LHCN-M2 (cell line): Measurements from ENCODE around the gene PKNOX2. TPM values are rescaled to one million over a fixed set of nuclear protein-coding genes. Genes with fewer than 3 reads are reported as not detected.

ENCODE experiments used
- DNase-seq: peaks from one replicate; pipeline ENCODE4 v3.0.0-alpha.2; 2012; ENCODE audit warnings: low read depth
- total RNA-seq: library from RNA; depleted of rRNA; stranded (reverse); fragments of >200 nt; gene quantifications from 2 replicates; pipeline ENCODE4 v1.2.3, GENCODE V29; 2014

Gene PKNOX2
- total RNA-seq, 1 experiment from 2014 or later, result 14.6 TPM

DNA sequence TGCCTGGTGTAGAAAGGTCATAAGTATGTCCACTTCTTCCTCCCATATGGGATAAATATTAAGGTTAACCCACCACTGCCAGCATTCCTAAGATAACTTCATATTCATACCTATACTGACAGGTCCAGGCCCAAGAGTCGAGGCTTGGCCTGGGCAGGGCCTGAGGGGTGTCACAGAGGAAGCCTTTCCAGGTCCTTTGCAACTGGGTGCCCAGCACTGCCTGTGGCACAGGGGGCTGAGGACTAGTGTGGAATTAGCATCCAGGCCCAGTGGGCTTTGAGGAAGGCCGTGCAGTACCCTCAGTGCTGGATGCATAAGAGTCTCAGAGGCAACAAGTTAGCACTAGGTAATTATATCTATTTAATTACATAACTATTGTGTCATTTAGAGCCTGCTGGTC lies 65.4 kb downstream of the PKNOX2 start:
- no peak for DNase-seq

DNA sequence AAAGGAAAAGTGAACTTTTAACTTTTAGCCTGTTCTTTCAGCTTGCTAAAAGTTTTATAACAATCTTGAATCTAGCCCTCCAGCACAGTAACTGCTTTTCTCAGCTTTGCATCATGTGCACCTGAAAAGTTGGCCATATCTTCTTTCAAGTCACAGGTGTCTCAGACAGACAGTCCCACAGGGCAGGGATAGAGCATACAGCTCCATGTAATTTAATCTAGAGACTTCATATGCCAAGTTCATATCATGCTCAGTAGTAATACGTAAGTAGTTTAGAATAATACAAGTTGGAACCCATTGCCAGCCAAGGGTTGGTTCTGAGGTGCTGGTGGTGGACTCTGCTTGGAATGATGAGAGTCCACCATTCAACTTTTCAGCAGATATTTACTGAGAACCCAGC lies 68.6 kb downstream of the PKNOX2 start:
- no peak for DNase-seq

GRCh38 chr11:125233736-125234275 lies 69.3 kb downstream of the PKNOX2 start:
- no peak for DNase-seq

- no peak for DNase-seq
These were observed 70.5 kb downstream of the PKNOX2 start for GRCh38 chr11:125235071-125235471.

DNA sequence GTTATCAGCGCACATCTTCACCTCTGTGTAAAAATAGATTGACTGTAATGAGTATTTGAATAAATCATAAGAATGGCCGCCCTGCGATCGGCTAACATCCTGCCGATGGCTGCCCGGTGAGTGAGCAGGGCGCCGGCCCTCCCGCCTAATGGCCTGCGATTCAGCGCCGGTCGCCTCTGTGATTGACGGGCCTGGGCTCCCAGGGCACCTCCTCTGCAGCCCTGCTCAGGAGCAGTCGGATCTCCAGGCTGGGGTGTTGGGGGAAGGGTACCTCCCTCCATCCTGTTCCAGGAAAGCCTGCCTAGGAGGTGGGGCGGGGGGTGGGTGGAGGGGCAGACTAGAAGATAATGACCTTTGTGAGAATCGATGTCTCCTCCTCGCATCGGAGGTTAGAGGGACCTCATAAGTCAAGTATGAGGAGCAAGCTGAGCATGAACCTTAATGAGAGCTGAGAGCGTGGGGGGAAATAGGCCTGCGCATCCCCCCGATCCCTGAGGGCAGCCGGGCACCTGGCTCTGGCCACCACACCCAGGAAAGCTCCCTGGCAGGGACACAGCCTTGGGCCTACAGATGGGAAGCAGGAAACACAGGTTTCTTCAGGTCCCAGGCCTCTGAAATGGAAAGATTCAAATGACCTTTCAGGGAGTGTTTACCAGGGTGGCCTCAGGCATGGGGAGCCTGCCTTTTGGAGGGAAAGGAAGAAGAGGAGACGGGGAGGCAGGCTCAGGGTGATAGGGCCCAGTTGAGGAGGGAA lies 71.7 kb downstream of the PKNOX2 start:
- DNase-seq, result no peak

GRCh38 chr11:125239585-125240560 lies 75.3 kb downstream of the PKNOX2 start:
- DNase-seq, result no peak

DNA sequence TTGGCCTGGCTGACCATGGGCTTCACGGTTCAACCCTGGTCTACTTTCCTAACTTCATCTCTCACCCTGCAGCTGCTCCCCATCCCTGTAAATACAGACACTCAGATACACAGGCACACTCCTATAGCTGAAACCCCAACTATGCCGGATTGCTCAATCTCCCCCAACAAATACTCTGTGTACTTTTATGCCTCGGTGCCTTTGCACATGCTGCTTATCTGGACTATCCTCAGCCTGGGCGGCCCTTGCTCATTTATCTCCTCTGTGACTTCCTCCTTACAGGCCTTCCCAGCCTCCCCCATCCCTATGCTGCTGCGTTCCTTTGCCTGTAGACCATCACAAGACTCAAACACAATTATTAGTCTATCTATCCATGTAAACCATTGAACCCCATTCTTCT lies 76.6 kb downstream of the PKNOX2 start:
- DNase-seq, result peak; percentile 9

DNA sequence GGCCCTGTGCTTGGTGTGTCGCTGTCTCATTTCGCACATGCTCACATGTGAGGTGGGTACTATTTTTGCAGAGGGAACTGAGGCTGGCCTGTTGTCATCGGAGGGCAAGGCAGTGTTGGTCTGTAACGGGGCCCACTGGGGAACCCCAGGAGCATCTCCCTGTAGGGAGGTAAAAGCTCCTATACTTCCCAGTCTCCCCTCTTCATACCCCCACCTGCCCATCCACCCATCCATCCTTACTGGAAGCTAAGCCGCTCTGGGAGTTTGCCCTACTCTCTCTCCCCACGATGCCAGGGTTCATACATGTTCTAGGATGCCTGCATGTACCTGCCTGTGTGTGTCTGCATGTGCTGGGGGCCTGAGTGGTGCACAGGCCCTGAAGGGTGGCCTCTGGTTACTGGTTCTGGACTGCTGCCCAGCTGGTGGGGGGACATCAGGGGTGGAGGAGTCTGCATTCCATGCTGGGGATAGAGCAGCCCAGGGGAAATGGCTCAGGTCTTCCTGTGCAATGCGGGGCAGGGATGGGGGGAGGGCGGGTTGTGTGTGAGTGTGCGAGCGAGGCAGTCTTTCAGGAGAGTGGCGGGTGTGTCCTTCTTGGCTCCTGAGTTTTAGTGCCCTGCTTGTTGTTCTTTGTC lies 77.7 kb downstream of the PKNOX2 start:
- no peak for DNase-seq

GRCh38 chr11:125244166-125244565 lies 79.6 kb downstream of the PKNOX2 start:
- no peak for DNase-seq

DNA sequence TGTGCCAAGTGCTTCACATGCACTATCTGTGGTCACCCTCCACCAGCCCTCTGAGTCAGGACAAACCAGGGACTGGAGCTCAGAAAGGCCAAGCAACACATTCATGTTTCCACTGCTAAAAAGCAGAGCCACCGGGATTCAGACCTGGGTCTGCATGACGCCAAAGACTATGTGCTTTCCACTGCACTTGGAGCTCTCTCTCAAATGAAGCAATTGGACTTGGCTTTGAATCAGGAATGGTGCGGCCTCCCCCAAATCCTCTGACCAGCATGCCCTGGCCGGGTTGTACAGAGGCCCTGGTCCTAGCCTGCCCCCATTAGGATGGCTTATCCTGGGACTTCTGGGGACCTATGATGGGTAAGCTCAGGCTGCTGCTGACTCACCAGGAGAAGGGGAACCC lies 80.7 kb downstream of the PKNOX2 start:
- peak; percentile 82 for DNase-seq

DNA sequence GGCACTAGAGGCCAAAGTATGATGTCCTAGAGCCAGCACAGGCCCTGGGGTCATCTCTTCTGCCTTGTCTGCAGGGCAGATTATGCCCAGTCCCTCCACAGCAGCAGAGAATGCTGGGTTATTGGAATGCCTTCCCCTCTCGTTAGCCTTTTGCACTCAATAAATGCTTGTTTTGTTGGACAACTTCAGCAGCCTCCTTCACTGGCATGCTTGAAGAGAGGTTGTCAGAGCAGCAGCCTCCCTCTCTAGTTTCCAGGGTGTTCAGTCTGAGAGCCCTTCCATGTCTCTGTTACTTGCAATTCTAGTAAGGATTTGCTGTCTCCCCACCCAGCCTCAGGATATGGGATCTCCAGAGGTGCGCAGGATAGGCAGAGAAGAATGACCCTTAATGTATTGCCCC lies 82.9 kb downstream of the PKNOX2 start:
- no peak for DNase-seq

DNA sequence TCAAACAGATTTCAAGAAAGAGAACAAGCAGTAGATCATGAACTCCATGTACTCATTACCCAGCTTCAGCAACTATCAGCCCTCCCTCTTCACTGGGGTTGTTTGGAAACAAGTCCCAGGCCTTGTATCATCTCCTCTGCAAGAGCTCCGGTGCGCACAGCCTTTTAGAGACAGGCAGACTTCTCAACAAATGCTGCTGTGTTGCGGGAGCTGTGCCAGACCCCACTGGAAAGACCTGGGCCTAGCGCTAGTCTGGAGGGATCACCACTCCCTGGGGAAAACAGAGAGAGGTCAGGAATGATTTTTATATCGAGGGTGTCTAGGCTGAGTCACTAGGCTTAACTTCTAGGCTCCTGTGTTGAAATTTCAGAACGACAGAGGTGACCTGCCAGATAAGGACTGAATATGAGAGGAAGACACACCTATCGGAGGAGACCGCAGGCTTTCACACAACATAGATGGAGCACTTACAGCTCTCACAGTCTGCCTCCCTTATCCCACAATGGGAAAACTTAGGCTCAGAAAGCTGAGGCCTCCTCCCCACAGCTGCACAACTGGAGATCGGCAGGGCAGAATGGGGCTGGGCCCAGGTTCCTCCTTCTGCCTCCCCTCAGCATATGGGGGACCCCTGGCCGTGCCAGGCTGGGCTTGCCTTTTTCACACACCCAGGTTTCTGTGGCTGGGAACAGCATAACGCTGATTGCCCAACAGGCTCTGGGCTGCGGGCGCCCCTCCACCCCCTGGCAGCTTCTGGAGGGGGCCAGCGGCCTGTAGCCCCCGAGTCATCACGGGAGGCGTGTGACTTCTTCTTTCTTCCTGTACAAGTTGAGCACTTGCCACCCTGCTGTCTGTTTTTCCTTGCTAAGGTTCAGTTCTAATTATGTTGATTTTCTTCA lies 86.0 kb downstream of the PKNOX2 start:
- no peak for DNase-seq

DNA sequence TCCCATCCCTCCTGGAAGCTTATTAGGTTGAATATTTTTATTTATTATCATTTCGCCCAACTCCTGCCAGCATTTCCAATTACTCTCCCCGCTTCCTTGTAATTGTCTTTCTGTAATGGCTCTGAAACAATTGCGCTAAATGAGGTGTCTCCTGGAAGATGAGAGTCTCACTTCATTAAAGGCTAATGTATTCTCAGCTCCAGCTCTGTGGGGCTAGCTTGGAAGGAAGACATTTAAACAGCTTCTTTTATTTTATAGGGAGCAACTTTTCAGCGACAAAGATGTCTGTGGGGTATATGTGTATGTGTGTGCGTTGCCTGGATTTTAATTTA lies 86.6 kb downstream of the PKNOX2 start:
- DNase-seq, result no peak

- no peak for DNase-seq
These were observed 87.4 kb downstream of the PKNOX2 start for GRCh38 chr11:125251956-125252355.

- no peak for DNase-seq
These were observed 88.7 kb downstream of the PKNOX2 start for GRCh38 chr11:125253289-125253688.

- no peak for DNase-seq
These were observed 89.4 kb downstream of the PKNOX2 start for GRCh38 chr11:125253795-125254525.

- DNase-seq, result no peak
These were observed 92.1 kb downstream of the PKNOX2 start for GRCh38 chr11:125256541-125257189.

DNA sequence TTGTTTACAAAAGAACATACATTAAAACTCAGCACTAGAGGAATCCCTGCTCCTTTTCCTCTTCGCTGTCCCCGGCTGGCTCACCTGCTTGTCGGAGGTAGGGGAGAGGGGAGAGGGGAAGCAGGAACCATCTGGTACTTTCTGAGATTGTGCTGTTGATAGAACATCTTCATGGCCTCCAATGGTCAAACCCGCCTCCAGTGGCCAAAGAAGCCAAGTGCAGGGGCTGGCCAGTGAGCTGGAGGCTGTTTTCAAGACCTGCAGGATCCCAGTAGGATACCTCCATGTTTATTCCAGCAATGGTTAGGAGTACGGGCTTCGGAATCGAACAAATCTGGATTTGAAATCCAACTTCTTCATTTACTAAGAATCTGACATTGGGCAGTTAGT lies 92.6 kb downstream of the PKNOX2 start:
- DNase-seq, result no peak

GRCh38 chr11:125257751-125258150 lies 93.2 kb downstream of the PKNOX2 start:
- DNase-seq, result no peak
